Left renal pelvis (tissue), 4 donors: ENCODE measurements around the gene ACAA1. TPM values are rescaled to one million over a fixed set of nuclear protein-coding genes. Genes with fewer than 3 reads are reported as not detected.
"Not testable (repeated sequence)": the region's sequence is repeated elsewhere in the genome, so short reads cannot be mapped to it uniquely, and the experiment has no call there.

Experiments
- DNase-seq, 4 donors: peaks; one replicate each; pipeline ENCODE4 v3.0.0-alpha.2; 2013; ENCODE audit warnings: low read depth in 4 of 4, low spot score in 3 of 4
- polyA plus RNA-seq, 4 donors: library from polyadenylated mRNA; unstranded; fragments of 120-200 nt; gene quantifications; one replicate each; pipeline ENCODE4 v1.2.1, GENCODE V29; 2013; ENCODE audit not compliant: insufficient read length in 4 of 4

Gene ACAA1
- polyA plus RNA-seq, 4 donors: 42.3 to 142 (median 114) TPM

DNA sequence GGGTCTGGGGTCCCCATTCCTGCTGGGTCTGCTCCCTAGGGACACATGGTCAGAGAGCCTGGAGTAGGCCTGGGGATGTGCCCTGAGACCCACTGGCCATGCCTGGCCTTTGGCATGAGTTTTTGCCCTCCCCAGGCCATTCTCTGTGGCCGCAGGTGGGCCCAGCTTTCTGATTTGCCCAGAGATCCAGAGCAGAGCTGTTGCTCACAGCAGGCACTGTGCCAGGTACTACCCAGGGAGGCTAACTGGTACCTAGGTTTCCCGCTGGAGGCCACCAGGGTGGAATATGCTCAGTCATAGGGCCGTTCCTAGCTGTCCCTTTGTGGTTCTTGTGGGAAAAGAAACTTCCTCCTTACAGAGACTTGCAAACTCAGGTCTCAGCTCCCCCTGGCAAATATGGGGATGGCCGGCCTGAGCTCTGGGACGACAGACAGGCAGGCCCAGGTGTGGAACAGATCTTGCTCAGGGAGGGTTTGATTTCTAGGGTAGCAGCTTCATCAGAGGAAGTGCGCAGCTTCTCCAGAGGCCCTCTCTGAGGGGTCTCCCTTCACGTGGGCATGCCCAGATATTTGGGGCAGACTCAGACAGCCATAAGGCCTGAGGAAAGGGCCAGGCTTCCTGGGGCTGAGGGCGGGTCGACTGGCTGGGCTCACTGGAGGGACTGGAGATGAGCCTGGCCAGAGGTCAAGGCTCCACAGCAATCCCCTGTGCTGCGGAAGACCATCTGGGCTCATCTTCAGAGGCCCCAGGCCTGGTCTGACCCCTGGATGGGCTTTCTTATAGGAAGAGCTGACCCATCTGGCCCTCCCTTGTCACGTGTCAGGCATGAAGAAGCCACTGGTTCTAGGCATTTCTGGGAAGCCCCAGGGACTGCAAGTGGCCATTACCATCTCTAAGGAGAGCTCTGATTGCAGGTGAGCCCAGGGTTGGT is 28.0 kb downstream of the ACAA1 start:
- no peak for DNase-seq

DNA sequence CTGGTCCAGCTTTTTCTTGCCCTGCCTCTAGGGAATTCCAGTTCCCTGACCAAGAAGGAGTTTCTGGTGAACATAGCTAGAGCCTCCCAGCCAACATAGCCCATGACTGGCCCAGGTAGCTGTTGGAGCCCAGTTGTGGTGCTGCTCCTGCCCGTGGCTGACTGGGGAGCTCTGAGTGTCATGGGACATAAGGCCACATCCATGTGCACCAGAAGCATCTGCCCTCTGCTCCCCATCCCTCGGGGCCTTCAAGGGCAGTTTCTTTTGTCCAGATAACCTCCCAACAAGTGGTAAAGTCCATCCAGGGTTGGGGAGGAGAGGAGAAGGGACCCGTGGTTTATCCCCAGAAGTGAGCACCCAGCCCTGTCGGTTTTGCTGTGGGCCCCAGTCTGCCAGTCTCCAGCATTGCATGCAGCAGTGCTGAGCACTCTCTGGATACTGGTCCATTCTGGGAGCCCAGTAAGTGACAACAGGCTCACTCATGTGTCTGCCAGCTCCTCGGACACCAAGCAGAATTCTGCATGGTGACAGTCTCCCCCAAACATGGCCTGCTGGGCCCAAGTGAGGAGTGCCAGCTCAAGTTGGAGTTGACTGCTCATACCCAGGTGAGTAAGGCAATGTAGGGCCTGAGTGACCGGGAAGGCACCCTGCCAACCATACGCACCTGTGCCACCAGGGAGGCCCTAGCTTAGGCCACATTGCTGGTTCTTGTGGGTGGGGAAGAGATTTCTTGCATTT is 28.8 kb downstream of the ACAA1 start:
- DNase-seq: no peak

DNA sequence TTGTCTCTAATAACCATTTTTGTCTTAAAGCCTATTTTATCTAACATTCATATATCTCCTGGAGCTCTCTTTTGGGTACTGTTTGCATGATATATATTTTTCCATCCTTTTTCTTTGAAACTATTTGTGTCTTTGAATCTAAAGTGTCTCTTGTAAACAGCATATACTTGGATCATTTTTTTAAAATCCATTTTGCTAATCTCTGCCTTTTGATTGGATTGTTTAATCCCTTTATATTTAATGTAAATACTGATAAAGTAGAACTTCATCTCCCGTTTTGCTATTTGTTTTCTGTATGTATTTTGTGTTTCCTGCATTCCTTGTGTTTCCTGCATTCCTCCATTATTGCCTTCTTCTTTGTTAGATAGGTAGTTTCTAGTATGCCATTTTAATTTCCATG is 31.4 kb downstream of the ACAA1 start:
- DNase-seq: no peak

DNA sequence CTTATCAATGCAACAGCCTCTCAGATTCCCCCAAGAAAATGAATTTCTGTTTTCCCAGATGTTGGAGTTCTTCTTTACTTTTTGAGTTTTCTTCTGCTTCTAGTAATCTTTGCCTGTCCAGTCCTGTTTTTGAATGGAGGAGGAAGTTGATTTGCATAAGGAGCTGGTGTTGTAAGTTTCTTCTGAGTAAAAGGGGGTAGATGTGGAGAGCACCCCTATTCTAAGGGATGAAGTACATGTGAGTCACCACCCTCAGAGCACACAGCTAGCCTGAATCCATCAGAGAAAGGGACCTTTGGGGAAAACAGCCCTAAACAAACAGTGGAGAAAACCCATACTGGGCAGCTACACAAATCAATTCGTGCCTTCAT is 34.5 kb downstream of the ACAA1 start:
- no peak for DNase-seq

DNA sequence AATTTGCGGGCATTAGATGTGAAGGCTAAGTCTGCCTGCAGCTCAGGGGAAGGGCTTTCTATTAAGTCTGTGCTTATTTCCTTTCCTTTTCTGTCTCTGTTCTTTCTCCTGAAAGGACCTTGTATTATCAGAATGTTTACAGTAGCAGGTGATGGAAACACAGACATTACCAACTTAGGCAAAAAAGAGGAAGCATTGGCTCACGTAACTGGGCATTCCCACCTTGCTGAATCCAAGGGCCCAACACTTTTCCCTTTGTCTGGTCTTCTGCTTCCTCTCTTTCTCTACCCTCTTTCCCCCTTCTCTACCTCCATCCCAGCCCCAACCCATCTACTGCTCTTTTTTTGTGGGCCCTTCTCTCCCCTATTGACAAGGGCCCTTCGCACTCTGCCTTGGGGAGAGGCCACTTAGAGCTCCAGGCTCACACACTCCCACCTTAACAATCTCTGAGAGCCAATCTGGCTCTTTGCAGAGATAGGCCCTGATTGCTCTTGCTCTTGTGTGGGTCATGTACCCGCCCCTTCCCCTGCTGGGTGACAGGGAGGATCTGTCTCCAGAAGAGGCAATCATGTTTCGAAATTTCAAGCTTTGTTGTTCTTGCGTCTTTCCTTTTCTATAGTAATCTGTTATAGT is 35.0 kb downstream of the ACAA1 start:
- DNase-seq: no peak

DNA sequence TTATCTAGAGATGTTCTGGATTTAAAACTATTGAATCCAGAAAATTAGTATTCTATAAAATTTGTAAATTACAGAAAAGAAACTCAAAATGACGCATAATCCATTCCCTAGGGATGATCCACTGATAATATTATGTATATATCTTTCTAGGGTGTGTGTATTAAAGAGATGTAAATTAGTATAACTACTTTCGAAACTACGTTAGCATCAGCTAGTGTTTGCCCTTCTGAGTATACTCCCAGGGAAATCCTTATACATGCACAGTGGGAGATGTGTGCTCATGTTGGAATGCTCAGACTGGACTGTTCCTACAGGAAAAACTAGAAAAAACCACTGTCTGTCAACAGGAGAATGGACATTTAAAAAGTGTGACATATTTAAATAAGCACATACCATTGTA is 36.4 kb downstream of the ACAA1 start:
- DNase-seq: no peak

DNA sequence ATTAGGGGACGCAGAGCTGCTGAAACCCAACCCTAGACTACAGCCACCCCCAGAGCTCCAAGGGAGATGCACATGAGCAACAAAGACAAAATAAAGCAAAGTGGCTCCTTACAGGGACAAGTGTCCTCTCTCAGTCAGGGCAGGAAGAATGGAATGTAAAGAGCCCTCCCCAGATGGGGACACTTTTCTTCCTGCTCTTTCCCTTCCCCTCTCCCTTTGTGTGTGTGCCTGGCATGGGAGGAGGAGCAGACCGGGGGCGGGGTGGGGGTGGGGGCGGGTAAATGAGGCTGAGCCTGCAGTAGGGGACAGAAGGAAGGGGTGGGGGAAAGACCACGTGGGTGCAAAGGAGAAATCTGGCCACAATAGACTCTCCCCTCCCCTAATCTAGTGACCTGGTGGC is 37.4 kb downstream of the ACAA1 start:
- no peak for DNase-seq

DNA sequence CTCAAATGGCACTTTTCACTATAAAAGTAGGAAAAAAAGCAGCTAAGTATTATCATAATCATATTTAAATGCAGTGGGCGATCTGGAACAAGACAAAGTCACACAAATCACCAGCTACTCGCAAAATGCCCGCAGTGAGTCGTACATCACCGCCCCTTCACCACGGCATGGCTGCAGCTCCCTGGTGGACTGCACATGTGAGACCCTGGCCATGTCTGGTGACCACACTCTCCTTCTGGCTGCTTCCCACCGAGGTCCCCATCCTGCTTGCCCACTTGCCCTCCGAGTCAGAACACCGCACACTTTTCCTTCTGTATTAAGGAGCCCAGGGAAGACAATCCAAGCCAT is 38.6 kb downstream of the ACAA1 start:
- DNase-seq: no peak

DNA sequence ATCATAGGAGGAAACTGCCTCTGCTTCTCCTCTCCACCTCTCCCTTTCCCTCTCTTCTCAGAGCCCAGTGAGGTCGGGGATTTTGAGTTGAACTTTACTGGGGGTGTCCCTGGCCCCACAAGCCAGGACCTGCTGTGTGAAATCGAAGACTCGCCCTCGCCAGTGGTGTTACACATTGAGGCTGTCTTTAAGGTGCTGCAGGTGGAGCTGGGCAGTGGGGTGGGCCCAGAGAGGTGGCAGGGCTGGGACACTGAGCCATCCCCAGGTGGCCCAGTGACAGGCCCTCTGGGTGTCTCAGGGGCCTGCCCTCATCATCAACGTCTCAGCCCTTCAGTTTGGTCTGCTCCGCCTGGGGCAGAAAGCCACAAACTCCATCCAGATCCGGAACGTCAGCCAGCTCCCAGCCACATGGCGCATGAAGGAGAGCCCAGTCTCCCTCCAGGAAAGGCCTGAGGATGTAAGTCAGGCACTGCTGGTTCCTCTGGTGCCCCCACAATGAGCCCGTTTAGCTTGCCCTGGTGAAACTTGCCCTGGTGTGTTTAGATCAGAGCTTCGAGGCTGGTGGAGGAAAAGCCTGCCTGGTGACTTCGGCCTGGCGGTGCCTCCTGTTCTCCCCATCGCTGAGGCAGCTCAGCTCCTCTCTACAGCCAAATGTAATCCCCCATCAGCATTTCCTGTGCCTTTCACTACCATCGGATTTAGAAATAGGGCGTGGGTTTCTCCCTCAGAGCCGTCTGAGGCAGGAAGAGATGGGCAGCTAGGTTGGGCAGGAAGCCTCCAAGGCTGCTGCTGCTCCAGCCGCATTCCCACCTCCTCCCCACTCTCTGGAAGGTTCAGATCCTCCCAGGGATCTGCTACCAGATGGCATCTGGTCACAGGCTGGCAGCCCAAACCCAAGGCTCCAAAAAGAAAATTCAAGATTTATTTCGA is 39.2 kb downstream of the ACAA1 start:
- DNase-seq: no peak

DNA sequence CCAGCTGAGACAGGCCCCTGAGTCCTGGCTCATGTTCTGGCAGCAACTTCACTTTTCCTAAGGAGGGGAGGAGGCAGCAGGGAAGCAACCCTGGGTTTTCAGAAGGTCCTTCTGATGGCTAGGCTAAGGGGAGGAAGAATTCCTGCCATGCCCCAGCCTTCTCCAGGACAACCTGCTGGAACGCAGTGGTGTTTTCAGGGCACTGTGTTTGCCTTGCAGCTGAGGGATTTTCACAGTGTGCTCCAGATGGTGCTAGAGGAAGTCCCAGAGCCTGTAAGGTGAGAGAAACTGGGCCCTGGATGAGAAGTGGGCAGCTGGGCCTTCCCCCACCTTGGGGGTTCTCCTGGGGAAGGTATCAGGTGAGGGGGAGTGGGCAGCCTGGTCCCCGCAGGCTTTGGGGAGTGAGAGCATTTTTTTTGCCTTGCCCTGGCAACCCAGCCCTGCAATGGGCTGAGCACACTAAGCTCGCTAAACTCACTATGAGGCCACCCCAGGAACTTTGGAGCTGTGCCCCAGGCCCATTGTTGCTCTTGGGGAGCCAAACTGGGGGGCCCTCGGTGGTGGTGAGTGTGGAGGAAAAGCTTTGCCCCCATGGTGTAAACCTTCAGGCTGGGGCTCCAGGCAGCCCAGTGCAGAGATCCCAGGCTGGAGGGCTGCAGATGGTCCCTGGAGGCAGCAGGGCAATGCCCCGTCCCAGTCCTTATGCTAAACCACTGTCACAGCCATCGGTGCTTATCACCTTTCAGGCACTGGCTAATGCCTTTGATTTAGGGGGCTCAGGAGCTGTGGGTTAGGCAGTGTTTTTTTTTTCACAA is 41.1 kb downstream of the ACAA1 start:
- DNase-seq: no peak

DNA sequence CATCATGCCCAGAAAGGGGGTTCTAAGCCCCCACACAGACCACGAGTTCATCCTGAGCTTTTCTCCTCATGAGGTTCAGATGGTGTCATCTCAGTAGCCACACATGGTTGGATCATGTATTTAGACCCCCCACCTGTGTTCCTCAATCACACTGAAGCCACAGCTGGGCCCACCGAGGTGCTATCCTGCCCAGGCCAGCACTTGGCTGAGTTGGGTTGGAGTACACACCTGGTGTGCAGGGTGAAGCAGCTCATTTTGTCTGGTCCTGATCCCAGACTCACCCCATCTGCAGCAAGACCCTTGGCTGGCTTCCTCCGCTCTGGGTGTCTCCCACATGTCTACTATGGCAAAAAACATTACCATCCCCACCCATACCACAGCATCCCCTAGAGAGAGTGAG is 41.9 kb downstream of the ACAA1 start:
- no peak for DNase-seq

DNA sequence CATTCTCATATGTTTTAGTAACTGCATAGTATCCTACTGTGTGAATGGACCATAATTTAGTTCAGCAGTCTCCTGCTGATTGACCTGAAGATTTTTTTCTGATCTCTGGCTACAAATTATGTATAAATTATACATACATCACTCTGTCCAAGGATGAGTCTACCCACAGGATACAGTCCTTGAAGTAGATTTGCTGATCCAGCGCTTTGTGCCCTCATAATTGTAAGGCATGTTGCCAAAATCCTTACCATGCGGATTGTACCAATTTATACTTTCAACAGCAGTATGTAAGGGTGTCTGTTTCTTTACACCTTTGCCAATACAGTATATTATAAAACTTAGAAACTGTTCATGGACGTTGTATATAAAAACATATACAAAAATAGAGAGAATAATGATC is 46.5 kb downstream of the ACAA1 start:
- DNase-seq: no peak

DNA sequence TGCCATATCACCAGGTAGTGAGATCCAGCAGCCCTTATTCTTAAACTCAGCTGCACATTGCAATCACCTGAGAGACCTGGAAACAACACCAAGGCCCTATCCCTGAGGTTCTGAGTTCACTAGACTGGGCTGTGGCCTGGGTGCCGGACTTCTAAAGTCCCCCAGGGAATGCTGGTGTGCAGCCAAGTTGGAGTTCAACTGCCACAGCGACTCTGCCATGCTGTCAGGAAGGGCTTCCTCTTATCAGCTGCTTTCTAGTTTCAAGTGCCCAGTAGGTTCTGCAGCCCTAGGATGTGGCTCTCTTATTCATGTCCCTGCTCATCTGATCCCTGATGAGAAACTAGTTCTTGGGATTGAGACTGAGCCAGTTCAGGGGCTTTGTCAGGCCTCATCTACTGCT is 47.8 kb downstream of the ACAA1 start:
- no peak for DNase-seq

DNA sequence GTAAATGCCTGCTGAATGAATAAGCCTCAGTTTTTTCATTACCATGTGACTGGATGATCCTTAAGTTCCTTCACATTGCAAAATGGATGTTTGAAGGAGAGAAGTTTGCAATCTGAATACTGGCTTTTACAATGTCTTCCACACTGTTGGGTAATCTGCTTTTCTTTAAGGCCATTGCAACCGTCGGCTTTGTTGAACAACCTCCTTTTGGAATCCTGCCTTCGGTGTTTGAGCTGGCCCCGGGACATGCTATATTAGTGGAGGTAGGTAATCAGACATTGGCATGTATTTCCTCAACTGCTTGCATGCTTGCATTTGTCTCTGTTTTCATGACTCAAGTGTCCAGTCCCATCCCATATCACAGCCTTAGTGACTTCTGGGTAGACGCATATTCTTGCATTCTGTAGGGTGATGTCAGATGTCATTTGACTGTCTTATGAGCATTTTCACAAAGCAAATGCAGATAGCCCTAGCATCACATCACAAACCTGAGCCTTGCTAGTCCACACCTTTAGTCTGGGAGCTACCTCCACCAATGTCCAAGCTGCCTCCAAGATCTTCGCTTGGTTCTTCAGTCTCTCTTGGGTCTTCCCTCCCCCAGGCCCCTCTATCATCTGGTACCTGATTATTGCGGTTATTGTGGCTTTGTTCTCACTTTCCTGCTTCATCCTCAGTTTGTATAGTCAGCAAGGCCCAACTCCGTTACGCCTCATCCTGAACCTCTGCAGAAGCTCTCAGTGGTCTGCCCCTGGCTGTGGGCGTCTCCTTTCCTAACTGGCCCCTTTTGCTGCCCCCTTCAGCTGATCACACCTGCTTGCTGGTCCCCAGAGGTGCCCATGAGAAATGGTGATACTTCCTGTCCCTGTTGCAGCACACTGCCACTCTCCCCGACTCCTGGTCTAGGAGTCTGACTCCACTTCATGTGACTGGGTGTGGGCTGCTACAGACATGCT is 48.5 kb downstream of the ACAA1 start:
- no peak for DNase-seq

DNA sequence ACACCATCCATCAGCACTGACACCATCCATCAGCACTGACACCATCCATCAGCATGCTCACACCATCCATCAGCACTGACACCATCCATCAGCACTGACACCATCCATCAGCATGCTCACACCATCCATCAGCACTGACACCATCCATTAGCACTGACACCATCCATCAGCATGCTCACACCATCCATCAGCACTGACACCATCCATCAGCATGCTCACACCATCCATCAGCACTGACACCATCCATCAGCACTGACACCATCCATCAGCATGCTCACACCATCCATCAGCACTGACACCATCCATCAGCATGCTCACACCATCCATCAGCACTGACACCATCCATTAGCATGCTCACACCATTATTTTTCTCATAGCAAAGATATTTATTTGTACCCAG is 49.6 kb downstream of the ACAA1 start:
- not testable (repeated sequence) for DNase-seq

DNA sequence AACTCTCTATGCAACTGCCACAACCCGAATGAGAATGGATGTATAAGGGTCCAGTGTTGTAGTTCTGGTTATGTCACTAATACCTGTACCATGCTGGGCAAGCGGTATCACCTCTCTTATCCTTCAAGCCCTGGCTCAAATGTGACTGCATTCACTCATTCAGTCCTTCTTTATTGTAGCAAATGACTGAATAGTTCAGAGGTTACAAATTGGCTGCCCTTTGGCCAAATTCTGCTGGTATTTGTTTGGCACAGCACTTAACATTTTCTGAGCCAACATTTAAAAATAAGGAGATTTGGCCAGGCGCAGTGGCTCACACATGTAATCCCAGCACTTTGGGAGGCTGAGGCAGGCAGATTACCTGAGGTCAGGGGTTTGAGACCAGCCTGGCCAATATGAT is 50.4 kb downstream of the ACAA1 start:
- DNase-seq: no peak

DNA sequence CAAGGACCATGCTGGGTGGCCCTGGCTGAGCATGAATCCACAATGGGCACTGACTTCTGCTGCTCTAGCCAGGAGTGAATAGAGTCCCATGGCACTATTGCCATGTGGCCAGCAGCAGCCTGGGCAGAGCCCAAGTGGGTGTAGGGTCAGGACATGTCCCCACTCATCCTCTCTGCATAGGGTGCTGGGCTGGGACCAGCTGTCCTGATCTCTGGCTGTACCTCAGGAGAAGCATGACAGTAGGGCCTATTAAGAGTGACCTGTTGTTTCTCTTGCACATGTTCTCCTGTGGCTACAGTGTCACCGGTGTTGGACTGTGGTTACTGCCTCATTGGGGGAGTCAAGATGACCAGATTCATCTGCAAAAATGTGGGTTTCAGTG is 51.0 kb downstream of the ACAA1 start:
- DNase-seq: no peak

DNA sequence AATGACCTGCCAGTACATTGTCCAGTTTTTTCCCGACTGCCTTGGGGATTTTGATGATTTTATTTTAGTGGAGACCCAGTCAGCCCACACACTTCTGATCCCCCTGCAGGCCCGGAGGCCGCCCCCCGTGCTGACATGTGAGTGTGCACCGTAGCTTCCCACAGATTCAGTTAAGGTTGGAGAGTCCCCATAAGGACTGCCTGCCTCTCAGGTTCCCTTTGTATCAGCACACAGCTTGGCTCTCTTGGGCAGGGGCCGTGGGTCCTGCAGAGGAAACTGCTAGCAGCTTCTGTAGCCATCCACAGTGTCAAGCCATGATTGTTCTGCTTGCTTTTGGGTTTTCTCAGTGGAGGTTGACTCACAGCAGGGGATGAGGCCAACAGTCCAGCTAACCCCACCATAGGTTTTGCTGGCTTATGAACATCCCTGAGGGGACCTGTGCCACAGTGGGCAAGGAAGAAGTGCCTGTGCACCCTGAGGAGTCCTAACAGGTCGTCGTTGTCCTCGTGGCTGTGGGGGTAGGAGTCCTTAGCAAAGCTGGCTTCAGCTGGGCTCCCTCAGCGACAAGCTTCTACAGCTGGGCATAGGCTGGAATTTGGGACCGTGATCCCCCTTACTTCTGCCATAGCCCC is 51.5 kb downstream of the ACAA1 start:
- DNase-seq: no peak
